AG09309 (cell line): ENCODE data around the gene STPG4.

Source experiments
- DNase-seq: peaks from one replicate; pipeline ENCODE4 v3.0.0-alpha.2; 2010; ENCODE audit warnings: low read depth
- H3K4me3 ChIP-seq: 2 replicates; pipeline ENCODE4 v1.5.1; 2011; ENCODE audit warnings: mild to moderate bottlenecking, low read depth, low read length, moderate library complexity; ENCODE audit not compliant: control insufficient read depth
- TF ChIP-seq, protein P1 (sequence below): IDR thresholded peaks from 2 replicates; pipeline ENCODE4 v1.5.1; 2011; ENCODE audit warnings: mild to moderate bottlenecking, low read depth, low read length, inconsistent platforms; ENCODE audit not compliant: insufficient read depth, control insufficient read depth; ENCODE audit errors: missing control alignments

The STPG4 gene

DNA sequence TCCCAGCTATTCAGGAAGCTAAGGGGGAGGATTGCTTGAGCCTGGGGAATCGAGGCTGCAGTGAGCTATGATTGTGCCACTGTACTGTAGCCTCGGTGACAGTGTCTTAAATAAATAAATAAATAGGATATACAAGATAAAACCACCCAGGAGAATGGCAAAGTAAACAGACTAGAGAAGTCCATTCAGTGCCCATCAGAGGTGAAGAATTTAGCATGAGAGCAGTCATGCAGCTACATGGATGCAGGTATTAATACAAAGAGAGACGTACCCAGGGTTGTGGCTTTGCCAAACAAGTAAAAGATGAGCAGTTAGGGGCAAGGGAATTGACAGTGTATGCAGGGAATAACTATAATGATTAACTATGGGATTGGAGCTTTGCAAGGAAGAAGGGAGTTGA, 8.1 kb downstream of the STPG4 start:
- no peak overlapping the region for H3K4me3 ChIP-seq
- TF ChIP-seq, protein P1, sequence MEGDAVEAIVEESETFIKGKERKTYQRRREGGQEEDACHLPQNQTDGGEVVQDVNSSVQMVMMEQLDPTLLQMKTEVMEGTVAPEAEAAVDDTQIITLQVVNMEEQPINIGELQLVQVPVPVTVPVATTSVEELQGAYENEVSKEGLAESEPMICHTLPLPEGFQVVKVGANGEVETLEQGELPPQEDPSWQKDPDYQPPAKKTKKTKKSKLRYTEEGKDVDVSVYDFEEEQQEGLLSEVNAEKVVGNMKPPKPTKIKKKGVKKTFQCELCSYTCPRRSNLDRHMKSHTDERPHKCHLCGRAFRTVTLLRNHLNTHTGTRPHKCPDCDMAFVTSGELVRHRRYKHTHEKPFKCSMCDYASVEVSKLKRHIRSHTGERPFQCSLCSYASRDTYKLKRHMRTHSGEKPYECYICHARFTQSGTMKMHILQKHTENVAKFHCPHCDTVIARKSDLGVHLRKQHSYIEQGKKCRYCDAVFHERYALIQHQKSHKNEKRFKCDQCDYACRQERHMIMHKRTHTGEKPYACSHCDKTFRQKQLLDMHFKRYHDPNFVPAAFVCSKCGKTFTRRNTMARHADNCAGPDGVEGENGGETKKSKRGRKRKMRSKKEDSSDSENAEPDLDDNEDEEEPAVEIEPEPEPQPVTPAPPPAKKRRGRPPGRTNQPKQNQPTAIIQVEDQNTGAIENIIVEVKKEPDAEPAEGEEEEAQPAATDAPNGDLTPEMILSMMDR = no peak
- no peak for DNase-seq

DNA sequence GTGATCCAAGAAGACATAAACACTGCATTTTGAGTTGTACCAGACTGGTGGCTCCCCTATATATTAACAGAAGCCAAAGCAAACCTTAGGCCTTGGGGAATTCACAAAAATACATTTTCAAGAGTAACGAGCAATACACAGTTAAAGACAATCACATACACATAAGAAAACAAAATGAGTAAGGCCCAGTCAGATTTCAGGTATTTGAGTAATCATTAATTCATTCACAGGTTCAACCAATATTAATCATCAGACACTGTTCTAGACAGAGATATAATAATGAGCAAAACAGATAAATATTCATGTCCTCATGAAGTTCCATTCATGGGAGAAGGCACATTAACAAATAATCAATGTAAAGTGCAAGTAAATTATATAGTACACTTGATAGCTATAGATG, 9.6 kb downstream of the STPG4 start:
- H3K4me3 ChIP-seq = no peak overlapping the region
- DNase-seq = no peak
- TF ChIP-seq, protein P1 = no peak

DNA sequence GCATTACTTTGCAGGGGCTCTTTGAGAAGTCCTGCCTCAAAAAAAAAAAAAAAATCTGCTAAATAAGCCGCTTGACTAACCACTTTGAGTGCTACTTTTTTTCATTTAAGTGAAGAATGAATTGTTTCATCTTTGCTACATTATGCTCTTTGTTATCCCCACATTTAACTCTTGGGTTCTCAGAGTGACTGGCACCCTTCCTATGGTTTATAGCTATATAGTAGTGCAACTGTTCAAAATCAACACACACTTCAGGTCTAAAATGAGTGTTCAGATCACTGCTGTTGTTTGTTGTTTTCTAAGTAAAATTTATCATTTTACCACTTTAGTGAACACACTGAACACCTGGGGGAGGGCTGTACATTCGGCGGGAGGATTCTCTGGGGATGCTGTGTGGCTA, 13.6 kb downstream of the STPG4 start:
- TF ChIP-seq, protein P1 = no peak
- no peak for DNase-seq
- no peak overlapping the region for H3K4me3 ChIP-seq

DNA sequence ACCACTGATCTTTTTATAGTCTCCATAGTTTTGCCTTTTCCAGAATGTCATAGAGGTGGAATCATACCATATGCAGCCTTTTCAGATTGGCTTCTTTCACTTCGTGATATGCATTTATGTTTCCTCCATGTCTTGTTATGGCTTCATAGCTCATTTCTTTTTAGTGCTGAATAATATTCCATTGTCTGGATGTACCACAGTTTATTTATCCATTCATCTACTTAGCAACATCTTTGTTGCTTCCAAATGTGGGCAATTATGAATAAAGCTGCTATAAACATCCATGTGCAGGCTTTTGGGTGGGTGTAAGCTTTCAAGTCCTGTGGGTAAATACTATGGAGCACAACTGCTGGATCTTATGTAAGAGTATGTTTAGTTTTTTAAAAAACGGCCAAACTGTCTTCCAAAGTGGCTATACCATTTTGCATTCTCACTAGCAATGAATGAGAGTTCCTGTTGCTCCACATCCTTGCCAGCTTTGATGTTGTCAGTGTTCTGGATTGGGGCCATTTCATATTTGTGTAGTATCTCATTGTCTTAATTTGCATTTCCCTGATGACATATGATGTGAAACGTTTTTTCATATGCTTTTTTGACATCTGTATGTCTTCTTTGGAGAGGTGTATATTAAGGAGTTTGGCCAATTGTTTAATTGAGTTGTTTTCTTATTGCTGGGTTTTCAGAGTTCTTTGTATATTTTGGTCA, 20.6 kb downstream of the STPG4 start:
- H3K4me3 ChIP-seq = no peak overlapping the region
- DNase-seq = no peak
- TF ChIP-seq, protein P1 = no peak

DNA sequence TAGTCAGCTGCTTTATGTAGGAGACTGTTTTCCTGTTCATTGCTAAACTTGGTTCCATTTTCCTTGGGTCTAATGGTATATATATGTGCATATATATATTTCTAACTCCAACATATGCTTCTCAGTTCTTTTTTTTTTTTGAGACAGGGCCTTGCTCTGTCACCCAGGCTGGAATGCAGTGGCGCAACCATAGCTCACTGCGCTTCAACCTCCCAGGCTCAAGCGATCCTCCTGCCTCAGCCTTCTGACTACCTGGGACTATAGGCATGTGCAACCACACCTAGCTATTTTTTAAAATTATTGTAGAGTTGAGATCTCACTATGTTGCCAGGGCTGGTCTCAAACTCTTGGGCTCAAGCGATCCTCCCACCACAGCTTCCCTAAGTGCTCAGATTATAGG, 22.1 kb downstream of the STPG4 start:
- H3K4me3 ChIP-seq = no peak overlapping the region
- TF ChIP-seq, protein P1 = no peak
- DNase-seq = no peak

DNA sequence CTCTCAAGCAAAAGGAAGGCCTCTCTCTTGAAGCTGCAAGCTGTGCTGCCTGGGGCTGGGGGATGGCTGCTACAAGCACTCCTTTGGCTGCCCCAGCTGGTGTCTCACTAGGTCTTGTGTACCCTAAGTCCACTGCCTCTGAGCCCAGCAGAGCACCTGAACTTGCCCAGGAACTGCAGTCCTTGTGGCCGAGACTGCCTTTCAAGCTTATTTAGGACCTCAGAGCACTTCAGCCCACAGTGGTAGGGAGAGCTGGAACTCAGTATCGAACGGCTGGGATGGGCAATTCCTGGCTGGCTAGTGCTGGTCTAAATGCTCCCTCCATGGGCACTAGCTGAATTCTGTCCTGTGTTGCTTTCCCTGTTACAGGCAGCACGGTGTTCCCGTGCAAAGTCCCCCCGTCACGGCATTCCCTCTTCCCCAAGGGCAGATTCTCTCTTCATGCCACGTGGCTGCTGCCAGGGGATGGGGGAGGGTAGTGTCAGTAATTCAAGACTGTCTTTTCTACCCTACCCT, 25.9 kb downstream of the STPG4 start:
- DNase-seq = no peak
- TF ChIP-seq, protein P1 = no peak
- H3K4me3 ChIP-seq = no peak overlapping the region
